Stimulated activated CD8-positive, alpha-beta memory T cell treated with anti-CD3 and anti-CD28 coated beads, Interleukin-4, amount 100 ng/mL, for 4 hours (primary cell): ENCODE data around the gene POU2F3.
A peak's percentile ranks its signal among the peaks of the same experiment; 100 is the strongest.

ENCODE experiments used
- DNase-seq, 2 donors: peaks; one replicate each; pipeline ENCODE4 v3.0.0-alpha.2; 2020; ENCODE audit warnings: low read depth in 2 of 2, low spot score in 1 of 2

The POU2F3 gene

GRCh38 chr11:120210626-120211521 is 29.1 kb upstream of the POU2F3 start, which contains the start of gene OAF:
Gene OAF, plus strand, starts transcription at chr11:120211032. Its CDS starts 248 bp downstream, at chr11:120211280.
- peak; percentile 7 to 42 for DNase-seq

- no peak for DNase-seq
These were observed 28.2 kb upstream of the POU2F3 start for GRCh38 chr11:120211522-120212258.

GRCh38 chr11:120212259-120212878 is 27.6 kb upstream of the POU2F3 start:
- no peak for DNase-seq

GRCh38 chr11:120212926-120213325 is 27.0 kb upstream of the POU2F3 start:
- DNase-seq: no peak

- DNase-seq: no peak
These were observed 25.4 kb upstream of the POU2F3 start for GRCh38 chr11:120214581-120214980.

- DNase-seq: no peak
These were observed 24.3 kb upstream of the POU2F3 start for GRCh38 chr11:120215634-120216033.

- DNase-seq: no peak
These were observed 23.4 kb upstream of the POU2F3 start for GRCh38 chr11:120216426-120217102.

- DNase-seq: no peak
These were observed 22.4 kb upstream of the POU2F3 start for GRCh38 chr11:120217526-120217925.

- DNase-seq: no peak
These were observed 21.8 kb upstream of the POU2F3 start for GRCh38 chr11:120217941-120218694.

- DNase-seq: no peak
These were observed 21.3 kb upstream of the POU2F3 start for GRCh38 chr11:120218695-120219033.

- DNase-seq: no peak
These were observed 20.6 kb upstream of the POU2F3 start for GRCh38 chr11:120219232-120219937.

- DNase-seq: no peak
These were observed 19.8 kb upstream of the POU2F3 start for GRCh38 chr11:120219938-120220746.

GRCh38 chr11:120220747-120221037 is 19.2 kb upstream of the POU2F3 start:
- no peak for DNase-seq

GRCh38 chr11:120221115-120221752 is 18.7 kb upstream of the POU2F3 start:
- no peak for DNase-seq

- DNase-seq: no peak
These were observed 17.0 kb upstream of the POU2F3 start for GRCh38 chr11:120222916-120223315.

GRCh38 chr11:120223793-120224192 is 16.1 kb upstream of the POU2F3 start:
- no peak for DNase-seq

- no peak for DNase-seq
These were observed 15.6 kb upstream of the POU2F3 start for GRCh38 chr11:120224361-120224760.

GRCh38 chr11:120224972-120225909 is 14.7 kb upstream of the POU2F3 start:
- DNase-seq: no peak
